ENCODE results near the gene ELMO1. TPM values are rescaled to one million over a fixed set of nuclear protein-coding genes. Genes with fewer than 3 reads are reported as not detected.

Gene ELMO1
- total and polyA plus RNA-seq, 10 of the 15 experiments (the other 5 are each of a cell fraction or from before 2014, with no cell fraction given) = 22.6 to 85.9 (median 56.6) TPM

GRCh38 chr7:37112876-37113275 lies 335.8 kb downstream of the ELMO1 start (continued):
- no peak for TF ChIP-seq ZNF687 (IDR thresholded peaks at IDR 0.05)
- no peak for TF ChIP-seq MEF2B (IDR thresholded peaks at IDR 0.05; ENCODE audit: partially characterized antibody, poor library complexity, severe bottlenecking)
- TF ChIP-seq BHLHE40 (IDR thresholded peaks at IDR 0.05; ENCODE audit: borderline replicate concordance in 1 of 2, low read depth in 2 of 2, low read length in 1 of 2) = no peak

- ChIA-PET CTCF (interaction anchor here (0.8 to 1.6 kb wide), 3 partner anchors 129 to 441 kb away, joined by 3 to 4 read pairs (median 3); no protein-coding TSS in a partner anchor), RAD21 (ENCODE audit: unreplicated experiment) (interaction anchor here (1.2 kb wide), 1 partner anchor 70 kb away, joined by 3 read pairs; no protein-coding TSS in a partner anchor), POLR2A (no interaction called here), SMC1A (ENCODE audit: uncharacterized antibody, unreplicated experiment) (no interaction called here)
- Histone ChIP-seq H3K27me3 (replicated peaks in 1 of 2; ENCODE audit: control insufficient read depth in 2 of 2, insufficient read depth in 2 of 2, low read length in 1 of 2) (no peaks in the 10 kb centered on the region), H3K79me2 (ENCODE audit: control insufficient read depth, insufficient read depth, low read length) (no peaks in the 10 kb centered on the region), H3K27ac (ENCODE audit: control insufficient read depth, insufficient read depth) (no peak overlapping the region), H3K4me2 (ENCODE audit: control insufficient read depth, insufficient read depth) (no peak overlapping the region), H3K9me3 (replicated peaks; ENCODE audit: control insufficient read depth, insufficient read depth, low read length) (no peaks in the 10 kb centered on the region), H3K4me1 (ENCODE audit: control insufficient read depth, insufficient read depth, low read length) (peaks cover 4% of the 10 kb centered on the region), H2AFZ (ENCODE audit: control insufficient read depth, low read depth, low read length) (no peak overlapping the region), H3K36me3 (ENCODE audit: control insufficient read depth in 2 of 2, insufficient read depth in 2 of 2, low read length in 1 of 2) (peaks cover 0 to 2% of the 10 kb centered on the region in 2 experiments; a peak in 2 of 4 replicates), H4K20me1 (ENCODE audit: control insufficient read depth, insufficient read depth) (no peaks in the 10 kb centered on the region), H3K9ac (ENCODE audit: control insufficient read depth, insufficient read depth, low read length) (no peak overlapping the region), H3K4me3 (no peak overlapping the region)
- in situ Hi-C loops (cut with MboI) = no loop called here
- TF ChIP-seq SMC3 (IDR thresholded peaks at IDR 0.05; ENCODE audit: borderline replicate concordance, low read length) (no peak), NFXL1 (IDR thresholded peaks at IDR 0.05; ENCODE audit: borderline replicate concordance) (no peak), JUNB (IDR thresholded peaks at IDR 0.05) (no peak), NBN (IDR thresholded peaks at IDR 0.05) (no peak), DPF2 (IDR thresholded peaks at IDR 0.05) (no peak), RBBP5 (conservative IDR thresholded peaks at IDR 0.05) (no peak), HDAC6 (IDR thresholded peaks at IDR 0.05; ENCODE audit: unreplicated experiment) (no peak), RAD51 (IDR thresholded peaks at IDR 0.05) (no peak)
- FAIRE-seq (no peak), ATAC-seq (no peak), DNase-seq (ENCODE audit: low read depth, low spot score) (no peak)
- no TSS peak for BruUV-seq (replicated peaks)
- intact Hi-C loops (cut with micrococcal nuclease; ENCODE audit: unreplicated experiment) = no loop called here
- 100% methylated on average over 2 of the region's 2 CpGs for WGBS (ENCODE audit: insufficient coverage, insufficient replicate concordance, low lambda C conversion rate, missing lambda C conversion rate)
Observed at GRCh38 chr7:37112218-37112617, 336.4 kb downstream of the ELMO1 start.

All from GM12878 (cell line).